GM12878 (cell line): Measurements from ENCODE around the gene RUFY4. TPM values are rescaled to one million over a fixed set of nuclear protein-coding genes. Genes with fewer than 3 reads are reported as not detected.

ENCODE experiments used
- ATAC-seq: fragments of 200-7000 bp; cut with Tn5 transposase; 3 replicates; pipeline ENCODE4 v1.9.1; 2020; ENCODE audit warnings: mild to moderate bottlenecking, moderate library complexity
- BruUV-seq: library from RNA; stranded (reverse); fragments of 400-500 nt; replicated peaks from 2 replicates; lab custom pipeline; 2021; lab: Mats Ljungman, UMichigan
- CTCF ChIA-PET: fragments of 300-600 bp; sonication (Branson Sonifier 250); formaldehyde crosslinking; extraction: SDS; loops from one replicate; lab custom pipeline; 2021; ENCODE audit warnings: inconsistent platforms; lab: Yijun Ruan, JAX
- POLR2A ChIA-PET: fragments of 350-600 bp; formaldehyde crosslinking; extraction: SDS; loops from one replicate; lab custom pipeline; 2021; ENCODE audit warnings: inconsistent platforms; lab: Charles Lee
- RAD21 ChIA-PET: fragments of 300-600 bp; sonication (Branson Sonifier 250); formaldehyde crosslinking; loops from one replicate; lab custom pipeline; 2023; ENCODE audit warnings: antibody characterized with exemption; ENCODE audit not compliant: unreplicated experiment; lab: Charles Lee
- SMC1A ChIA-PET: fragments of 300-600 bp; sonication (Branson Sonifier 250); formaldehyde crosslinking; loops from one replicate; lab custom pipeline; 2023; ENCODE audit not compliant: unreplicated experiment, uncharacterized antibody; lab: Charles Lee
- DNase-seq: peaks from one replicate; pipeline ENCODE4 v3.0.0-alpha.2; 2011; ENCODE audit warnings: low read depth, low spot score
- FAIRE-seq: peaks from 3 replicates; lab custom pipeline; 2011; peaks lifted over from hg19 to GRCh38; lab: Jason Lieb, UNC
- H2AFZ ChIP-seq: 2 replicates; pipeline ENCODE4 v1.6.0; 2011; ENCODE audit warnings: low read depth, low read length, control low read depth; ENCODE audit not compliant: control insufficient read depth
- H3K27ac ChIP-seq: 2 replicates; pipeline ENCODE4 v1.5.1; 2011; ENCODE audit warnings: control low read depth; ENCODE audit not compliant: control insufficient read depth, insufficient read depth
- H3K27me3 ChIP-seq, 2 experiments: replicated peaks in 1 of 2; 2 replicates each; pipeline versions ENCODE4 v1.6.0 to v1.6.1; 2011; ENCODE audit warnings: low read length in 1 of 2; ENCODE audit not compliant: control insufficient read depth in 2 of 2, insufficient read depth in 2 of 2
- H3K36me3 ChIP-seq, 2 experiments: 2 replicates each; pipeline ENCODE4 v1.5.1; 2011; ENCODE audit warnings: low read length in 1 of 2; ENCODE audit not compliant: control insufficient read depth in 2 of 2, insufficient read depth in 2 of 2
- H3K4me1 ChIP-seq: 2 replicates; pipeline ENCODE4 v1.6.1; 2011; ENCODE audit warnings: mild to moderate bottlenecking, low read length, moderate library complexity, mixed read lengths; ENCODE audit not compliant: control insufficient read depth, insufficient read depth
- H3K4me2 ChIP-seq: 2 replicates; pipeline ENCODE4 v1.6.0; 2011; ENCODE audit warnings: control low read depth; ENCODE audit not compliant: control insufficient read depth, insufficient read depth
- H3K4me3 ChIP-seq: fragments of 200-600 bp; sonication (generic); 2 replicates; pipeline ENCODE4 v1.5.1; 2016
- H3K79me2 ChIP-seq: 2 replicates; pipeline ENCODE4 v1.6.0; 2011; ENCODE audit warnings: low read length; ENCODE audit not compliant: control insufficient read depth, insufficient read depth
- H3K9ac ChIP-seq: 2 replicates; pipeline ENCODE4 v1.8.0; 2011; ENCODE audit warnings: low read length, control low read depth, mixed read lengths; ENCODE audit not compliant: control insufficient read depth, insufficient read depth
- H3K9me3 ChIP-seq: replicated peaks from 3 replicates; pipeline ENCODE4 v1.5.1; 2011; ENCODE audit warnings: mild to moderate bottlenecking, low read length; ENCODE audit not compliant: control insufficient read depth, insufficient read depth
- H4K20me1 ChIP-seq: 2 replicates; pipeline ENCODE4 v1.6.0; 2011; ENCODE audit not compliant: control insufficient read depth, insufficient read depth
- ATF7 ChIP-seq: fragments of 450-650 bp; IDR thresholded peaks from 2 replicates; pipeline ENCODE4 v1.6.1; 2016; ENCODE audit warnings: low read depth, mild to moderate bottlenecking
- CREM ChIP-seq: IDR thresholded peaks from 2 replicates; pipeline ENCODE4 v1.6.1; 2014; ENCODE audit warnings: antibody characterized with exemption, low read depth
- GATAD2B ChIP-seq: fragments of 450-650 bp; conservative IDR thresholded peaks from 2 replicates; pipeline ENCODE4 v1.6.1; 2017; ENCODE audit warnings: low read depth, mild to moderate bottlenecking, moderate library complexity
- MEF2B ChIP-seq: fragments of 450-650 bp; IDR thresholded peaks from 2 replicates; pipeline ENCODE4 v1.6.1; 2018; ENCODE audit warnings: mild to moderate bottlenecking, moderate library complexity; ENCODE audit not compliant: partially characterized antibody, poor library complexity, severe bottlenecking
- NBN ChIP-seq: fragments of 450-650 bp; IDR thresholded peaks from 2 replicates; pipeline ENCODE4 v1.6.1; 2016
- NR2C1 ChIP-seq: fragments of 450-650 bp; IDR thresholded peaks from 2 replicates; pipeline ENCODE4 v1.6.1; 2017; ENCODE audit warnings: antibody characterized with exemption, mild to moderate bottlenecking, moderate library complexity
- PAX5 ChIP-seq: IDR thresholded peaks from 2 replicates; pipeline ENCODE4 v1.6.1; 2011; ENCODE audit warnings: low read depth, low read length, borderline replicate concordance
- RAD51 ChIP-seq: fragments of 450-650 bp; IDR thresholded peaks from 2 replicates; pipeline ENCODE4 v1.6.1; 2016; ENCODE audit warnings: moderate library complexity, mild to moderate bottlenecking, inconsistent platforms
- SMAD1 ChIP-seq: fragments of 450-650 bp; IDR thresholded peaks from 2 replicates; pipeline ENCODE4 v1.6.1; 2018; ENCODE audit warnings: mild to moderate bottlenecking, low read depth; ENCODE audit not compliant: partially characterized antibody
- TARDBP ChIP-seq: IDR thresholded peaks from 2 replicates; pipeline ENCODE4 v1.6.1; 2016; ENCODE audit warnings: borderline replicate concordance
- TCF7 ChIP-seq: IDR thresholded peaks from 2 replicates; pipeline ENCODE4 v1.6.1; 2014; ENCODE audit warnings: antibody characterized with exemption, borderline replicate concordance
- WGBS: methylation state at CpG from one replicate; pipeline ENCODE4 v1.1.6; 2016; ENCODE audit warnings: low lambda C conversion rate; ENCODE audit not compliant: insufficient replicate concordance, insufficient coverage; ENCODE audit errors: missing lambda C conversion rate; 5-methylcytosine and 5-hydroxymethylcytosine counted together
- in situ Hi-C: fragments of 300-500 bp; cut with MboI; formaldehyde crosslinking; loops from 9 replicates; pipeline ENCODE4 v1.14.3; 2018; ENCODE audit warnings: mixed read lengths
- intact Hi-C: fragments of 100-400 bp; cut with micrococcal nuclease; formaldehyde crosslinking; loops from one replicate; pipeline ENCODE4 v1.14.2; 2022; ENCODE audit not compliant: unreplicated experiment
- polyA plus RNA-seq, 11 experiments: library from polyadenylated mRNA; depleted of rRNA in 4 of 11; unstranded in 6 of 11; stranded (reverse) in 5 of 11; fragments of >200 nt; fragmentation: Nextera tagmentation in 4 of 11; fragmentation: Illumina TruSeq in 1 of 11; extraction: Ambion mirVana in 4 of 11; extraction: Trizol in 1 of 11; gene quantifications; 1 replicate in 1 of 11; 2 replicates in 10 of 11; pipeline versions ENCODE4 v1.2.1 to v1.2.3, GENCODE V29; 2011 to 2016; ENCODE audit warnings: inconsistent platforms in 2 of 11, missing spikeins in 2 of 11, low read depth in 1 of 11
- total RNA-seq, 4 experiments: library from RNA; depleted of rRNA in 3 of 4; stranded (reverse); fragments of >200 nt in 3 of 4; fragmentation: Illumina TruSeq in 1 of 4; extraction: Trizol in 1 of 4; gene quantifications; 2 replicates each; pipeline versions ENCODE4 v1.2.1 to v1.2.3, GENCODE V29; 2013 to 2021
- TF ChIP-seq, protein P1 (sequence below): fragments of 450-650 bp; IDR thresholded peaks from 2 replicates; pipeline ENCODE4 v1.6.1; 2017; ENCODE audit warnings: mild to moderate bottlenecking
- TF ChIP-seq, protein P2 (sequence below): fragments of 450-650 bp; formaldehyde crosslinking; IDR thresholded peaks from 2 replicates; pipeline ENCODE4 v1.5.0; 2022; ENCODE audit warnings: mild to moderate bottlenecking, missing genetic modification characterization
- TF ChIP-seq, protein P3 (sequence below): fragments of 450-650 bp; IDR thresholded peaks from 2 replicates; pipeline ENCODE4 v1.6.1; 2016; ENCODE audit warnings: mild to moderate bottlenecking

The RUFY4 gene
- total and polyA plus RNA-seq, 10 of the 15 experiments (the other 5 are each of a cell fraction or from before 2014, with no cell fraction given) = 0.05 to 2.7 (median 0.90) TPM

DNA sequence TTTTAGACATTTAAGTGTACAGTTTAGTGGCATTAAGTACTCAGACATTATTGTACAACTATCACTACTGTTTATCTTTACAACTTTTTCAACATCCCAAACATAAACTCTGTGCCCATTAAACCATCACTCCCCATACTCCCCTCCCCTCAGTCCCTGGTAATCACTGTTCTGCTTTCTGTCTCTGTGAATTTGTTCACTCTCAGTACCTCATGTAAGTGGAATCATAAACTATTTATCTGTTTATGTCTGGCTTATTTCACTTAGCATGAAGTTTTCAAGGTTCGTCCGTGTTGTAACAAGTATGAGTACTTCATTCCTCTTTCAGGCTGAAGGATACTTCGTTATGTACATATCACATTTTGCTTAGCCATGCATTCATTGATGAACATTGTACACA is 9.8 kb upstream of the RUFY4 start:
- intact Hi-C loops = no loop called here
- TF ChIP-seq TARDBP = no peak
- no peak for TF ChIP-seq NBN
- TF ChIP-seq, protein P1, sequence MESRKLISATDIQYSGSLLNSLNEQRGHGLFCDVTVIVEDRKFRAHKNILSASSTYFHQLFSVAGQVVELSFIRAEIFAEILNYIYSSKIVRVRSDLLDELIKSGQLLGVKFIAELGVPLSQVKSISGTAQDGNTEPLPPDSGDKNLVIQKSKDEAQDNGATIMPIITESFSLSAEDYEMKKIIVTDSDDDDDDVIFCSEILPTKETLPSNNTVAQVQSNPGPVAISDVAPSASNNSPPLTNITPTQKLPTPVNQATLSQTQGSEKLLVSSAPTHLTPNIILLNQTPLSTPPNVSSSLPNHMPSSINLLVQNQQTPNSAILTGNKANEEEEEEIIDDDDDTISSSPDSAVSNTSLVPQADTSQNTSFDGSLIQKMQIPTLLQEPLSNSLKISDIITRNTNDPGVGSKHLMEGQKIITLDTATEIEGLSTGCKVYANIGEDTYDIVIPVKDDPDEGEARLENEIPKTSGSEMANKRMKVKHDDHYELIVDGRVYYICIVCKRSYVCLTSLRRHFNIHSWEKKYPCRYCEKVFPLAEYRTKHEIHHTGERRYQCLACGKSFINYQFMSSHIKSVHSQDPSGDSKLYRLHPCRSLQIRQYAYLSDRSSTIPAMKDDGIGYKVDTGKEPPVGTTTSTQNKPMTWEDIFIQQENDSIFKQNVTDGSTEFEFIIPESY = no peak
- TF ChIP-seq, protein P2, sequence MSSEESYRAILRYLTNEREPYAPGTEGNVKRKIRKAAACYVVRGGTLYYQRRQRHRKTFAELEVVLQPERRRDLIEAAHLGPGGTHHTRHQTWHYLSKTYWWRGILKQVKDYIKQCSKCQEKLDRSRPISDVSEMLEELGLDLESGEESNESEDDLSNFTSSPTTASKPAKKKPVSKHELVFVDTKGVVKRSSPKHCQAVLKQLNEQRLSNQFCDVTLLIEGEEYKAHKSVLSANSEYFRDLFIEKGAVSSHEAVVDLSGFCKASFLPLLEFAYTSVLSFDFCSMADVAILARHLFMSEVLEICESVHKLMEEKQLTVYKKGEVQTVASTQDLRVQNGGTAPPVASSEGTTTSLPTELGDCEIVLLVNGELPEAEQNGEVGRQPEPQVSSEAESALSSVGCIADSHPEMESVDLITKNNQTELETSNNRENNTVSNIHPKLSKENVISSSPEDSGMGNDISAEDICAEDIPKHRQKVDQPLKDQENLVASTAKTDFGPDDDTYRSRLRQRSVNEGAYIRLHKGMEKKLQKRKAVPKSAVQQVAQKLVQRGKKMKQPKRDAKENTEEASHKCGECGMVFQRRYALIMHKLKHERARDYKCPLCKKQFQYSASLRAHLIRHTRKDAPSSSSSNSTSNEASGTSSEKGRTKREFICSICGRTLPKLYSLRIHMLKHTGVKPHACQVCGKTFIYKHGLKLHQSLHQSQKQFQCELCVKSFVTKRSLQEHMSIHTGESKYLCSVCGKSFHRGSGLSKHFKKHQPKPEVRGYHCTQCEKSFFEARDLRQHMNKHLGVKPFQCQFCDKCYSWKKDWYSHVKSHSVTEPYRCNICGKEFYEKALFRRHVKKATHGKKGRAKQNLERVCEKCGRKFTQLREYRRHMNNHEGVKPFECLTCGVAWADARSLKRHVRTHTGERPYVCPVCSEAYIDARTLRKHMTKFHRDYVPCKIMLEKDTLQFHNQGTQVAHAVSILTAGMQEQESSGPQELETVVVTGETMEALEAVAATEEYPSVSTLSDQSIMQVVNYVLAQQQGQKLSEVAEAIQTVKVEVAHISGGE = no peak
- no peak for TF ChIP-seq PAX5
- TF ChIP-seq, protein P3, sequence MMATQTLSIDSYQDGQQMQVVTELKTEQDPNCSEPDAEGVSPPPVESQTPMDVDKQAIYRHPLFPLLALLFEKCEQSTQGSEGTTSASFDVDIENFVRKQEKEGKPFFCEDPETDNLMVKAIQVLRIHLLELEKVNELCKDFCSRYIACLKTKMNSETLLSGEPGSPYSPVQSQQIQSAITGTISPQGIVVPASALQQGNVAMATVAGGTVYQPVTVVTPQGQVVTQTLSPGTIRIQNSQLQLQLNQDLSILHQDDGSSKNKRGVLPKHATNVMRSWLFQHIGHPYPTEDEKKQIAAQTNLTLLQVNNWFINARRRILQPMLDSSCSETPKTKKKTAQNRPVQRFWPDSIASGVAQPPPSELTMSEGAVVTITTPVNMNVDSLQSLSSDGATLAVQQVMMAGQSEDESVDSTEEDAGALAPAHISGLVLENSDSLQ = no peak
- TF ChIP-seq CREM = no peak
- no peak for TF ChIP-seq ATF7
- TF ChIP-seq TCF7 = no peak
- TF ChIP-seq MEF2B = no peak
- no peak for TF ChIP-seq RAD51
- TF ChIP-seq SMAD1 = no peak
- no peak for TF ChIP-seq GATAD2B
- no peak for TF ChIP-seq NR2C1
- TF ChIP-seq, all 136 proteins: peak for 0
- H3K9me3 ChIP-seq = no peaks in the 10 kb centered on the region
- no peak overlapping the region for H2AFZ ChIP-seq
- BruUV-seq = no TSS peak
- in situ Hi-C loops = no loop called here
- no peak overlapping the region for H3K4me2 ChIP-seq
- ATAC-seq (no peak), DNase-seq (no peak), FAIRE-seq (no peak)
- ChIA-PET RAD21 (no interaction called here), POLR2A (no interaction called here), CTCF (interaction anchor here (1.2 kb wide), 1 partner anchor 10 kb away, joined by 5 read pairs; the partner anchor contains the start of gene RUFY4), SMC1A (interaction anchor here (2.1 kb wide), 1 partner anchor 10 kb away, joined by 4 read pairs; no protein-coding TSS in a partner anchor)
- no peak overlapping the region for H3K27ac ChIP-seq
- no peak overlapping the region for H3K9ac ChIP-seq
- WGBS = 68% methylated on average over 3 of the region's 3 CpGs
- H3K36me3 ChIP-seq = no peaks in the 10 kb centered on the region
- H4K20me1 ChIP-seq = no peaks in the 10 kb centered on the region
- H3K79me2 ChIP-seq = no peaks in the 10 kb centered on the region
- H3K4me3 ChIP-seq = no peak overlapping the region
- peaks cover 11% of the 10 kb centered on the region for H3K4me1 ChIP-seq
- no peaks in the 10 kb centered on the region; a peak in 1 of 4 replicates for H3K27me3 ChIP-seq
